Endothelial cell (in vitro differentiated cells): Measurements from ENCODE around the gene RBM19. TPM values are rescaled to one million over a fixed set of nuclear protein-coding genes. Genes with fewer than 3 reads are reported as not detected.

Experiments used
- DNase-seq: peaks from one replicate; pipeline ENCODE4 v3.0.0; 2021; ENCODE audit warnings: low spot score
- H3K27ac Mint-ChIP-seq: one replicate; pipeline ENCODE4 v1.8.0; 2021; ENCODE audit warnings: mixed read lengths, inconsistent platforms; ENCODE audit not compliant: unreplicated experiment
- H3K27me3 Mint-ChIP-seq: one replicate; pipeline ENCODE4 v1.8.0; 2021; ENCODE audit warnings: mild to moderate bottlenecking, moderate library complexity, mixed read lengths, inconsistent platforms; ENCODE audit not compliant: unreplicated experiment
- H3K36me3 Mint-ChIP-seq: one replicate; pipeline ENCODE4 v1.8.0; 2021; ENCODE audit warnings: mild to moderate bottlenecking, low read depth, mixed read lengths, inconsistent platforms; ENCODE audit not compliant: unreplicated experiment
- H3K4me1 Mint-ChIP-seq: one replicate; pipeline ENCODE4 v1.8.0; 2021; ENCODE audit warnings: mild to moderate bottlenecking, mixed read lengths, inconsistent platforms; ENCODE audit not compliant: unreplicated experiment
- H3K4me3 Mint-ChIP-seq: one replicate; pipeline ENCODE4 v1.8.0; 2021; ENCODE audit warnings: mild to moderate bottlenecking, mixed read lengths, inconsistent platforms; ENCODE audit not compliant: unreplicated experiment
- H3K9me3 Mint-ChIP-seq: one replicate; pipeline ENCODE4 v1.8.0; 2021; ENCODE audit warnings: mixed read lengths, inconsistent platforms; ENCODE audit not compliant: unreplicated experiment
- CTCF ChIP-seq: fragments of 200-600 bp; sonication (generic); IDR thresholded peaks from one replicate; pipeline ENCODE4 v1.5.0; 2021; ENCODE audit warnings: antibody characterized with exemption; ENCODE audit not compliant: unreplicated experiment
- total RNA-seq: library from RNA; stranded (reverse); fragmentation: NEBNext Ultra II Directional; extraction: Animal tissue kit (Norgen Biotek cat#: 25700); gene quantifications from one replicate; pipeline ENCODE4 v1.2.1, GENCODE V29; 2021; ENCODE audit not compliant: unreplicated experiment

Gene RBM19
- total RNA-seq, 1 donor from 2014 or later, result 27.4 TPM

DNA sequence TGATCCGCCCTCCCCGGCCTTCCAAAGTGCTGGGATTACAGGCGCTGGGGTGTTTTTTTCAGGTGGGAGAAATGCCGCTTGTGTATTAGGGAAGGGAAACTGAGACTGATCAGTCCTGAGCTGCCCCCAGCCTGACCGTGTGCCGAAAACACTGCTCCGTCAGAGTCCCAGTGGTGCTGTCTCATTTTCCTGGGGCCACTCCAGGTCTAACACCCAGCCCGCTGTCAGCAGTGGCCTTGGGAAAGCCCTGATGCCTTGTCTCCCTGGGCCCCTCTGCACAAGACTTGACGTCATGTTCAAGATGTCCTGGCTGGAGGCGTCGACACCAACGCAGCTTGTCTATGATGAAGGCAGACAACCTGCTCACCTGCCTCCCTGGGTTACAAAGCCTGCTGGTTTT lies 165.9 kb downstream of the RBM19 start:
- Mint-ChIP-seq H3K27me3 (peaks cover 8% of the 10 kb centered on the region), H3K36me3 (peaks cover 4% of the 10 kb centered on the region), H3K4me1 (no peaks in the 10 kb centered on the region), H3K27ac (no peak overlapping the region), H3K9me3 (no peaks in the 10 kb centered on the region), H3K4me3 (no peak overlapping the region)
- no peak for TF ChIP-seq CTCF
- DNase-seq, result no peak

GRCh38 chr12:113798552-113798951 lies 167.6 kb downstream of the RBM19 start:
- no peak for DNase-seq
- Mint-ChIP-seq H3K27me3 (peaks cover 12% of the 10 kb centered on the region), H3K9me3 (no peaks in the 10 kb centered on the region), H3K27ac (no peak overlapping the region), H3K36me3 (peaks cover under 1% of the 10 kb centered on the region), H3K4me1 (no peaks in the 10 kb centered on the region), H3K4me3 (no peak overlapping the region)
- TF ChIP-seq CTCF, result no peak

DNA sequence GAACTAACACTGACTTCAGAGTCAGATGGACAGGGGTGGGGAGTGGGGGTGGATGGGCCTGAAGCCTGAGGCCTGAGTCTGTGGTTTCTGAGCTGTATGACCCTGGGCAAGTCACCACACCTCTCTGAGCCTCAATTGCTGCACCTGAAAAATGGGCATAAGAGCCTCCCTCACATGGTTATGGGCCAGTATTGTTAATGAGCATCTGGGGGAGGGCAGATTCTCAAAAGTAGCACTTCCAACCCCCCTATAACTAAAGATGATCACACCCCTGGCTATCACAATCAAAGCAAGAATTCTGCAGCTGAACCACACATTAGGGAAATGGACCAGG lies 168.6 kb downstream of the RBM19 start:
- Mint-ChIP-seq H3K27me3 (peaks cover 9% of the 10 kb centered on the region), H3K36me3 (no peaks in the 10 kb centered on the region), H3K4me3 (no peak overlapping the region), H3K9me3 (no peaks in the 10 kb centered on the region), H3K27ac (no peak overlapping the region), H3K4me1 (no peaks in the 10 kb centered on the region)
- TF ChIP-seq CTCF, result no peak
- DNase-seq, result no peak

GRCh38 chr12:113796852-113797534 lies 169.1 kb downstream of the RBM19 start:
- H3K27me3 Mint-ChIP-seq, result peaks cover 7% of the 10 kb centered on the region
- no peaks in the 10 kb centered on the region for H3K36me3 Mint-ChIP-seq
- no peak overlapping the region for H3K4me3 Mint-ChIP-seq
- DNase-seq, result no peak
- no peaks in the 10 kb centered on the region for H3K9me3 Mint-ChIP-seq
- no peaks in the 10 kb centered on the region for H3K4me1 Mint-ChIP-seq
- no peak for TF ChIP-seq CTCF
- H3K27ac Mint-ChIP-seq, result peak overlapping the region; percentile 15

GRCh38 chr12:113796066-113796827 lies 169.9 kb downstream of the RBM19 start:
- Mint-ChIP-seq H3K4me1 (no peaks in the 10 kb centered on the region), H3K36me3 (no peaks in the 10 kb centered on the region), H3K9me3 (no peaks in the 10 kb centered on the region), H3K27me3 (peaks cover 6% of the 10 kb centered on the region), H3K27ac (no peak overlapping the region), H3K4me3 (no peak overlapping the region)
- no peak for DNase-seq
- no peak for TF ChIP-seq CTCF
